ENCODE measurements around the gene RBM39. TPM values are rescaled to one million over a fixed set of nuclear protein-coding genes. Genes with fewer than 3 reads are reported as not detected.

RBM39 gene
- total and polyA plus RNA-seq, 2 of the 13 experiments (the other 11 are each of a cell fraction or from before 2014, with no cell fraction given) = 788 to 920 TPM

GRCh38 chr20:35664466-35665206 is 77.4 kb downstream of the RBM39 start, which contains the start of the genes CPNE1 and RBM12 (continued):
- no peak for TF ChIP-seq ZBTB40 (IDR thresholded peaks at IDR 0.05)
- peak; percentile 83 for TF ChIP-seq ZBTB40 (CRISPR knock-in tag; IDR thresholded peaks at IDR 0.05)
- peak; percentile 49; the same call in 1 of the 2 replicates for TF ChIP-seq FOXJ3 (CRISPR knock-in tag; IDR thresholded peaks at IDR 0.05; ENCODE audit: borderline replicate concordance)
- TF ChIP-seq, protein P1, sequence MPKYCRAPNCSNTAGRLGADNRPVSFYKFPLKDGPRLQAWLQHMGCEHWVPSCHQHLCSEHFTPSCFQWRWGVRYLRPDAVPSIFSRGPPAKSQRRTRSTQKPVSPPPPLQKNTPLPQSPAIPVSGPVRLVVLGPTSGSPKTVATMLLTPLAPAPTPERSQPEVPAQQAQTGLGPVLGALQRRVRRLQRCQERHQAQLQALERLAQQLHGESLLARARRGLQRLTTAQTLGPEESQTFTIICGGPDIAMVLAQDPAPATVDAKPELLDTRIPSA (CRISPR knock-in tag; IDR thresholded peaks at IDR 0.05; ENCODE audit: borderline replicate concordance) = 0 out of 2 replicates have a peak, but pooled peaks have one; percentile 96
- peak; percentile 93 for TF ChIP-seq MIXL1 (CRISPR knock-in tag; IDR thresholded peaks at IDR 0.05)
- TF ChIP-seq, protein P2, sequence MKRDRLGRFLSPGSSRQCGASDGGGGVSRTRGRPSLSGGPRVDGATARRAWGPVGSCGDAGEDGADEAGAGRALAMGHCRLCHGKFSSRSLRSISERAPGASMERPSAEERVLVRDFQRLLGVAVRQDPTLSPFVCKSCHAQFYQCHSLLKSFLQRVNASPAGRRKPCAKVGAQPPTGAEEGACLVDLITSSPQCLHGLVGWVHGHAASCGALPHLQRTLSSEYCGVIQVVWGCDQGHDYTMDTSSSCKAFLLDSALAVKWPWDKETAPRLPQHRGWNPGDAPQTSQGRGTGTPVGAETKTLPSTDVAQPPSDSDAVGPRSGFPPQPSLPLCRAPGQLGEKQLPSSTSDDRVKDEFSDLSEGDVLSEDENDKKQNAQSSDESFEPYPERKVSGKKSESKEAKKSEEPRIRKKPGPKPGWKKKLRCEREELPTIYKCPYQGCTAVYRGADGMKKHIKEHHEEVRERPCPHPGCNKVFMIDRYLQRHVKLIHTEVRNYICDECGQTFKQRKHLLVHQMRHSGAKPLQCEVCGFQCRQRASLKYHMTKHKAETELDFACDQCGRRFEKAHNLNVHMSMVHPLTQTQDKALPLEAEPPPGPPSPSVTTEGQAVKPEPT (CRISPR knock-in tag; IDR thresholded peaks at IDR 0.05; ENCODE audit: low read depth) = peak; percentile 93
- peak; percentile 92 for TF ChIP-seq SNAPC4 (CRISPR knock-in tag; IDR thresholded peaks at IDR 0.05)
- TF ChIP-seq MAFF (IDR thresholded peaks at IDR 0.05; ENCODE audit: low read depth, low read length) = peak; percentile 53; the same call in 1 of the 2 replicates
- TF ChIP-seq ZNF672 (CRISPR knock-in tag; IDR thresholded peaks at IDR 0.05) = no peak; the same call in 1 of the 2 replicates
- TF ChIP-seq ARNT2 (CRISPR knock-in tag; IDR thresholded peaks at IDR 0.05; ENCODE audit: low read depth) = peak; percentile 99
- TF ChIP-seq RARG (CRISPR knock-in tag; IDR thresholded peaks at IDR 0.05; ENCODE audit: low read depth) = peak; percentile 98
